ENCODE measurements around the gene GPANK1.

GRCh38 chr6:31711233-31711632 is 46.4 kb upstream of the GPANK1 start:
- TF ChIP-seq CTCF (IDR thresholded peaks at IDR 0.05) (no peak), POLR2A (IDR thresholded peaks at IDR 0.05) (no peak)

Data from esophagus squamous epithelium (tissue), 4 donors.